GM23338 (cell line): ENCODE measurements around the gene PLD1. TPM values are rescaled to one million over a fixed set of nuclear protein-coding genes. Genes with fewer than 3 reads are reported as not detected.

ENCODE experiments used
- ATAC-seq: fragments of 200-7000 bp; cut with Tn5 transposase; 3 replicates; pipeline ENCODE4 v1.9.1; 2020
- DNase-seq: peaks from one replicate; pipeline ENCODE4 v3.0.0-alpha.2; 2015; ENCODE audit warnings: low spot score
- H2AFZ ChIP-seq: fragments of 200-600 bp; sonication (generic); 2 replicates; pipeline ENCODE4 v1.8.0; 2016; ENCODE audit warnings: antibody characterized with exemption, mild to moderate bottlenecking, moderate library complexity
- H3F3A ChIP-seq: fragments of 200-600 bp; sonication (generic); replicated peaks from 2 replicates; pipeline ENCODE4 v1.8.0; 2017; ENCODE audit warnings: antibody characterized with exemption, mixed run types, low read depth
- H3K27ac ChIP-seq: fragments of 200-600 bp; sonication (generic); 2 replicates; pipeline ENCODE4 v1.6.1; 2016; ENCODE audit warnings: low read depth
- H3K27me3 ChIP-seq: fragments of 200-600 bp; sonication (generic); 2 replicates; pipeline ENCODE4 v1.8.0; 2016; ENCODE audit warnings: mild to moderate bottlenecking, mixed run types, moderate library complexity; ENCODE audit not compliant: insufficient read depth
- H3K36me3 ChIP-seq: fragments of 200-600 bp; sonication (generic); 2 replicates; pipeline ENCODE4 v1.8.0; 2016; ENCODE audit warnings: mild to moderate bottlenecking; ENCODE audit not compliant: insufficient read depth
- H3K4me1 ChIP-seq: fragments of 200-600 bp; sonication (generic); 2 replicates; pipeline ENCODE4 v1.8.0; 2016; ENCODE audit warnings: mild to moderate bottlenecking, moderate library complexity; ENCODE audit not compliant: insufficient read depth
- H3K4me2 ChIP-seq: fragments of 200-600 bp; sonication (generic); 2 replicates; pipeline ENCODE4 v1.7.1; 2017; ENCODE audit warnings: mixed run types
- H3K4me3 ChIP-seq: fragments of 200-600 bp; sonication (generic); 2 replicates; pipeline ENCODE4 v1.6.1; 2016; ENCODE audit warnings: mixed run types
- H3K79me2 ChIP-seq: fragments of 200-600 bp; sonication (generic); replicated peaks from 2 replicates; pipeline ENCODE4 v1.8.0; 2017; ENCODE audit warnings: mild to moderate bottlenecking; ENCODE audit not compliant: insufficient read depth
- H3K9me2 ChIP-seq: fragments of 200-600 bp; sonication (generic); 2 replicates; pipeline ENCODE4 v1.8.0; 2017; ENCODE audit not compliant: insufficient read depth
- H4K20me1 ChIP-seq: fragments of 200-600 bp; sonication (generic); replicated peaks from 2 replicates; pipeline ENCODE4 v1.8.0; 2017; ENCODE audit warnings: mild to moderate bottlenecking; ENCODE audit not compliant: insufficient read depth
- H3K27ac Mint-ChIP-seq: 2 replicates; pipeline ENCODE4 v1.8.0; 2020; ENCODE audit warnings: inconsistent platforms, mild to moderate bottlenecking, moderate library complexity, mixed read lengths
- H3K27me3 Mint-ChIP-seq: 3 replicates; pipeline ENCODE4 v1.8.0; 2022; ENCODE audit warnings: low read depth, mild to moderate bottlenecking, moderate library complexity, mixed read lengths, inconsistent platforms; ENCODE audit not compliant: insufficient read depth, poor library complexity
- H3K36me3 Mint-ChIP-seq: 3 replicates; pipeline ENCODE4 v1.8.0; 2021; ENCODE audit warnings: low read depth, mild to moderate bottlenecking, inconsistent platforms, moderate library complexity, mixed read lengths
- H3K4me1 Mint-ChIP-seq: 3 replicates; pipeline ENCODE4 v1.8.0; 2020; ENCODE audit warnings: mild to moderate bottlenecking, inconsistent platforms, mixed read lengths
- H3K4me3 Mint-ChIP-seq: 3 replicates; pipeline ENCODE4 v1.8.0; 2021; ENCODE audit warnings: moderate library complexity, mild to moderate bottlenecking, inconsistent platforms, mixed read lengths
- H3K9me3 Mint-ChIP-seq: 3 replicates; pipeline ENCODE4 v1.8.0; 2020; ENCODE audit warnings: moderate library complexity, mild to moderate bottlenecking, inconsistent platforms, mixed read lengths
- CREB1 ChIP-seq: fragments of 250-450 bp; sonication (Bioruptor Pico); IDR thresholded peaks from 2 replicates; pipeline ENCODE4 v1.5.0; 2020; ENCODE audit warnings: low read depth, mild to moderate bottlenecking, moderate library complexity
- CTCF ChIP-seq, 2 experiments: fragments of 200-600 bp in 1 of 2; sonication (generic) in 1 of 2; conservative IDR thresholded peaks; 2 replicates each; pipeline versions ENCODE4 v1.5.1 to v1.6.1; 2016 to 2017; ENCODE audit warnings: antibody characterized with exemption in 2 of 2, low read depth in 2 of 2, mild to moderate bottlenecking in 2 of 2, moderate library complexity in 1 of 2
- ETS1 ChIP-seq: IDR thresholded peaks from 2 replicates; pipeline ENCODE4 v1.6.1; 2016; ENCODE audit warnings: antibody characterized with exemption
- EZH2 ChIP-seq: fragments of 200-600 bp; sonication (generic); IDR thresholded peaks from one replicate; pipeline ENCODE4 v1.8.0; 2017; ENCODE audit warnings: antibody characterized with exemption, mild to moderate bottlenecking, low read depth; ENCODE audit not compliant: unreplicated experiment
- JUNB ChIP-seq: IDR thresholded peaks from one replicate; pipeline ENCODE4 v1.6.1; 2016; ENCODE audit warnings: antibody characterized with exemption; ENCODE audit not compliant: unreplicated experiment
- NANOG ChIP-seq: IDR thresholded peaks from 2 replicates; pipeline ENCODE4 v1.6.1; 2016; ENCODE audit warnings: antibody characterized with exemption, borderline replicate concordance
- POLR2AphosphoS5 ChIP-seq: IDR thresholded peaks from 2 replicates; pipeline ENCODE4 v1.6.1; 2016; ENCODE audit warnings: antibody characterized with exemption, low read depth
- REST ChIP-seq: IDR thresholded peaks from one replicate; pipeline ENCODE4 v1.6.1; 2018; ENCODE audit warnings: antibody characterized with exemption; ENCODE audit not compliant: unreplicated experiment
- STAT1 ChIP-seq: IDR thresholded peaks from one replicate; pipeline ENCODE4 v1.6.1; 2016; ENCODE audit warnings: antibody characterized with exemption; ENCODE audit not compliant: unreplicated experiment
- ZNF114 ChIP-seq: fragments of 250-450 bp; sonication (Bioruptor Pico); IDR thresholded peaks from 2 replicates; pipeline ENCODE4 v1.5.0; 2020; ENCODE audit warnings: mild to moderate bottlenecking, moderate library complexity
- ZNF331 ChIP-seq: fragments of 250-450 bp; sonication (Bioruptor Pico); IDR thresholded peaks from 2 replicates; pipeline ENCODE4 v1.5.0; 2020; ENCODE audit warnings: low read depth, mild to moderate bottlenecking, moderate library complexity
- polyA plus RNA-seq: library from polyadenylated mRNA; unstranded; fragments of >200 nt; fragmentation: Nextera tagmentation; extraction: Ambion mirVana; gene quantifications from 2 replicates; pipeline ENCODE4 v1.2.1, GENCODE V29; 2016
- total RNA-seq: library from RNA; depleted of rRNA; stranded (reverse); fragments of >200 nt; shearing (Covaris generic); gene quantifications from 2 replicates; pipeline ENCODE4 v1.2.3, GENCODE V29; 2014

Gene PLD1
- total and polyA plus RNA-seq, 2 experiments from 2014 or later = 1.4 to 2.2 TPM

- TF ChIP-seq ETS1 (no peak), CTCF (conservative IDR thresholded peaks at IDR 0.05; ENCODE audit: low read depth in 2 of 2) (no peak), ZNF114 (CRISPR knock-in tag) (no peak)
Observed at GRCh38 chr3:171802590-171802956, 7.7 kb downstream of the PLD1 start (continued).

DNA sequence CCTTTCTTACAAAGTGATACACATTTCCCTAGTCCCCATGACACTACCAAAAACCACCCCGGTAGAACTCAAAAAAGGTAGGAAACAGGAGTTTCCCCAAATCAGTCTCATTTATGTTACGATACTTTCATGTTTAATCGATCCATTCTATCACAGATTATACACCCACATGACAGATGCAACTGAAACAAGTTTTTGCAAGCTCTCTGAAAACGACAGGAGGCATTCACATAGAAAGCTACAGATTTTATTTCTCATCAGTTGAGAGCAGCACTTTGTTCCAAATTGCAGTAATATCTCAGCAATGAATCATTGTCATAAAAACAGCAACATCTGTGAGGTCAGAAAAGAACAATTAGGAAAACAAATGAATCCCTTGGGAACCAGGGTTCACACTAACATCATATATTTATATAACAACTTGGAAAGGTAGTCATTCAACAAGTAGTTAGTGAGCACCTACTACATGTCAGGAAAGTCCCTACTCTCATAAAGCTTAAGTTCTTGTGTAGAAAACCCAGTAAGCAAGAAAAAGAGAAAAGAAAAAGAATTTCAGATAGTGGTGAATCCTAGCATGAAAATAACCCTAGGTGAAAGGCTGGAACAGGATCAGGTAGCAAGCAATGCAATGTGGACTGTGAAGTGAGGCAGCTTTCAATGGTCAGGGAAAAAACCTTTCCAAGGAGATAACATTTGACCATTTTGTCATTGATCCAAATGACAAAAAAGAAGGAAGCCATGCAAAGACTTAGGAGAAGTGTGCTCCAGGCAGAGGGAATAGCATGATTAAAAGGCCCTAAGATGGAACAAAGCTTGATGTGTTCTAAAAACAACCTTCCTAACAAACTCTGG, 8.3 kb downstream of the PLD1 start:
- Mint-ChIP-seq H3K27ac (no peak overlapping the region), H3K9me3 (no peaks in the 10 kb centered on the region), H3K4me3 (no peak overlapping the region), H3K36me3 (no peaks in the 10 kb centered on the region), H3K27me3 (peaks cover 2% of the 10 kb centered on the region), H3K4me1 (peaks cover 11% of the 10 kb centered on the region)
- Histone ChIP-seq H3K9me2 (peaks cover 4% of the 10 kb centered on the region; the same call in 1 of the 2 replicates), H3K4me2 (no peak overlapping the region), H3F3A (no peaks in the 10 kb centered on the region), H3K27ac (no peak overlapping the region), H3K36me3 (no peaks in the 10 kb centered on the region), H3K79me2 (no peaks in the 10 kb centered on the region), H3K4me3 (no peak overlapping the region), H2AFZ (no peak overlapping the region), H4K20me1 (no peaks in the 10 kb centered on the region), H3K27me3 (no peaks in the 10 kb centered on the region), H3K4me1 (peaks cover 11% of the 10 kb centered on the region)
- DNase-seq (no peak), ATAC-seq (no peak)
- TF ChIP-seq CREB1 = no peak
- no peak for TF ChIP-seq ZNF331 (CRISPR knock-in tag)
- no peak for TF ChIP-seq POLR2AphosphoS5
- no peak for TF ChIP-seq EZH2
- TF ChIP-seq REST = no peak
- no peak for TF ChIP-seq ETS1
- no peak for TF ChIP-seq JUNB
- no peak for TF ChIP-seq ZNF114 (CRISPR knock-in tag)
- no peak for TF ChIP-seq NANOG
- no peak for TF ChIP-seq STAT1
